Body of pancreas (tissue), 4 donors: ENCODE data around the gene MAP3K4. TPM values are rescaled to one million over a fixed set of nuclear protein-coding genes. Genes with fewer than 3 reads are reported as not detected.

Experiments
- ATAC-seq: fragments of 150-250 bp; one replicate; pipeline ENCODE4 v1.9.1; 2016
- DNase-seq, 4 donors: peaks; one replicate each; pipeline ENCODE4 v3.0.0-alpha.2; 2019
- H3K27ac ChIP-seq, 4 donors: fragments of 200-600 bp; sonication (generic); 1 replicate in 3 of 4; 2 replicates in 1 of 4; pipeline versions ENCODE4 v1.5.1 to v1.6.1; 2016 to 2019; ENCODE audit warnings: mild to moderate bottlenecking in 1 of 4, mixed read lengths in 1 of 4, moderate library complexity in 1 of 4
- H3K27me3 ChIP-seq, 2 donors: fragments of 200-600 bp; sonication (generic); one replicate each; pipeline ENCODE4 v1.6.0; 2016; ENCODE audit warnings: mild to moderate bottlenecking in 1 of 2
- H3K36me3 ChIP-seq, 2 donors: fragments of 200-600 bp; sonication (generic); replicated peaks in 1 of 2; 2 replicates each; pipeline ENCODE4 v1.5.1; 2016; ENCODE audit warnings: low read depth in 2 of 2; ENCODE audit not compliant: insufficient read depth in 1 of 2
- H3K4me1 ChIP-seq: fragments of 200-600 bp; sonication (generic); one replicate; pipeline ENCODE4 v1.6.0; 2016
- H3K4me3 ChIP-seq, 2 donors: fragments of 200-600 bp; sonication (generic); 1 replicate in 1 of 2; 2 replicates in 1 of 2; pipeline ENCODE4 v1.5.1; 2016 to 2019
- H3K9me3 ChIP-seq, 3 donors: fragments of 200-600 bp; sonication (generic); 1 replicate in 2 of 3; 2 replicates in 1 of 3; pipeline ENCODE4 v1.5.1; 2016
- POLR2A ChIP-seq, 3 donors: fragments of 450-650 bp; IDR thresholded peaks; one replicate each; pipeline ENCODE4 v1.6.1; 2016; ENCODE audit warnings: antibody characterized with exemption in 3 of 3, mild to moderate bottlenecking in 2 of 3
- WGBS, 2 donors: methylation state at CpG; one replicate each; pipeline ENCODE4 v1.1.5; 2017; 5-methylcytosine and 5-hydroxymethylcytosine counted together
- intact Hi-C: fragments of 100-400 bp; cut with DNase I; formaldehyde crosslinking; loops from one replicate; pipeline ENCODE4 v1.15.1; 2023
- total RNA-seq, 2 donors: library from RNA; depleted of rRNA; stranded (reverse); fragments of >200 nt; gene quantifications; one replicate each; pipeline ENCODE4 v1.1.0, GENCODE V29; 2016
- TF ChIP-seq, protein P1 (sequence below), 7 experiments: fragments of 450-650 bp in 4 of 7; fragments of 200-600 bp in 3 of 7; sonication (generic) in 3 of 7; IDR thresholded peaks; one replicate each; pipeline ENCODE4 v1.5.1; 2016 to 2019; ENCODE audit warnings: antibody characterized with exemption in 7 of 7

The MAP3K4 gene, protein sequence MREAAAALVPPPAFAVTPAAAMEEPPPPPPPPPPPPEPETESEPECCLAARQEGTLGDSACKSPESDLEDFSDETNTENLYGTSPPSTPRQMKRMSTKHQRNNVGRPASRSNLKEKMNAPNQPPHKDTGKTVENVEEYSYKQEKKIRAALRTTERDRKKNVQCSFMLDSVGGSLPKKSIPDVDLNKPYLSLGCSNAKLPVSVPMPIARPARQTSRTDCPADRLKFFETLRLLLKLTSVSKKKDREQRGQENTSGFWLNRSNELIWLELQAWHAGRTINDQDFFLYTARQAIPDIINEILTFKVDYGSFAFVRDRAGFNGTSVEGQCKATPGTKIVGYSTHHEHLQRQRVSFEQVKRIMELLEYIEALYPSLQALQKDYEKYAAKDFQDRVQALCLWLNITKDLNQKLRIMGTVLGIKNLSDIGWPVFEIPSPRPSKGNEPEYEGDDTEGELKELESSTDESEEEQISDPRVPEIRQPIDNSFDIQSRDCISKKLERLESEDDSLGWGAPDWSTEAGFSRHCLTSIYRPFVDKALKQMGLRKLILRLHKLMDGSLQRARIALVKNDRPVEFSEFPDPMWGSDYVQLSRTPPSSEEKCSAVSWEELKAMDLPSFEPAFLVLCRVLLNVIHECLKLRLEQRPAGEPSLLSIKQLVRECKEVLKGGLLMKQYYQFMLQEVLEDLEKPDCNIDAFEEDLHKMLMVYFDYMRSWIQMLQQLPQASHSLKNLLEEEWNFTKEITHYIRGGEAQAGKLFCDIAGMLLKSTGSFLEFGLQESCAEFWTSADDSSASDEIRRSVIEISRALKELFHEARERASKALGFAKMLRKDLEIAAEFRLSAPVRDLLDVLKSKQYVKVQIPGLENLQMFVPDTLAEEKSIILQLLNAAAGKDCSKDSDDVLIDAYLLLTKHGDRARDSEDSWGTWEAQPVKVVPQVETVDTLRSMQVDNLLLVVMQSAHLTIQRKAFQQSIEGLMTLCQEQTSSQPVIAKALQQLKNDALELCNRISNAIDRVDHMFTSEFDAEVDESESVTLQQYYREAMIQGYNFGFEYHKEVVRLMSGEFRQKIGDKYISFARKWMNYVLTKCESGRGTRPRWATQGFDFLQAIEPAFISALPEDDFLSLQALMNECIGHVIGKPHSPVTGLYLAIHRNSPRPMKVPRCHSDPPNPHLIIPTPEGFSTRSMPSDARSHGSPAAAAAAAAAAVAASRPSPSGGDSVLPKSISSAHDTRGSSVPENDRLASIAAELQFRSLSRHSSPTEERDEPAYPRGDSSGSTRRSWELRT (N-terminal part only)
- 10 to 100 TPM; 20.1 to 31.4 TPM for total RNA-seq

DNA sequence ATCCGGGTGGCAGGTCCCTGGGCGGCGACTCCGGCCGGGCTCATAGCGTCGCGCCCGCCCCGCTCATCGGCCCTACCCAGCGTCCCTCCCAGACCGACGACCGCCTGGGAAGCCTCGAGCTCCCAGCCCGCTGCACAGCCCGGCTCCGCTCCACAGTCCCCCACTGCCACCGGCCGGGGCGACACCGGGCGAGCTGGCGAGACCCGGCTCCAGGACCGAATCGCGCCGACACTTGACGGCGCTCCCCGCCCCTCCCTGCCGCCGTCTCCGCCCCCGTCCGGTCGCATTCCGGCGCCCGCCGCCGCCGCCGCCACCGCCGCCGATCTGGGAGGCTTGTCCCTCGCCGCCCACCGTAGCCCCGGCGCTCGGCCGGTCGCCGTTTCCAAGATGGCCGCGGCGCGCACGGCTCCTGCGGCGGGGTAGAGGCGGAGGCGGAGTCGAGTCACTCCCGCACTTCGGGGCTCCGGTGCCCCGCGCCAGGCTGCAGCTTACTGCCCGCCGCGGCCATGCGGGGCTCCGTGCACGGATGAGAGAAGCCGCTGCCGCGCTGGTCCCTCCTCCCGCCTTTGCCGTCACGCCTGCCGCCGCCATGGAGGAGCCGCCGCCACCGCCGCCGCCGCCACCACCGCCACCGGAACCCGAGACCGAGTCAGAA is at the start of gene MAP3K4:
TSS of gene MAP3K4 (plus strand) at position 364 of the 655 bp plus-strand sequence. CDS start at position 527, 163 bp downstream.
- TF ChIP-seq, protein P1, sequence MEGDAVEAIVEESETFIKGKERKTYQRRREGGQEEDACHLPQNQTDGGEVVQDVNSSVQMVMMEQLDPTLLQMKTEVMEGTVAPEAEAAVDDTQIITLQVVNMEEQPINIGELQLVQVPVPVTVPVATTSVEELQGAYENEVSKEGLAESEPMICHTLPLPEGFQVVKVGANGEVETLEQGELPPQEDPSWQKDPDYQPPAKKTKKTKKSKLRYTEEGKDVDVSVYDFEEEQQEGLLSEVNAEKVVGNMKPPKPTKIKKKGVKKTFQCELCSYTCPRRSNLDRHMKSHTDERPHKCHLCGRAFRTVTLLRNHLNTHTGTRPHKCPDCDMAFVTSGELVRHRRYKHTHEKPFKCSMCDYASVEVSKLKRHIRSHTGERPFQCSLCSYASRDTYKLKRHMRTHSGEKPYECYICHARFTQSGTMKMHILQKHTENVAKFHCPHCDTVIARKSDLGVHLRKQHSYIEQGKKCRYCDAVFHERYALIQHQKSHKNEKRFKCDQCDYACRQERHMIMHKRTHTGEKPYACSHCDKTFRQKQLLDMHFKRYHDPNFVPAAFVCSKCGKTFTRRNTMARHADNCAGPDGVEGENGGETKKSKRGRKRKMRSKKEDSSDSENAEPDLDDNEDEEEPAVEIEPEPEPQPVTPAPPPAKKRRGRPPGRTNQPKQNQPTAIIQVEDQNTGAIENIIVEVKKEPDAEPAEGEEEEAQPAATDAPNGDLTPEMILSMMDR (IDR thresholded peaks at IDR 0.05), result peak in 1 of 7 experiments; percentile 19
- TF ChIP-seq POLR2A (IDR thresholded peaks at IDR 0.05), result peak; percentile 67 to 76 (median 74)
- WGBS, 2 donors, result 0% methylated on average over 3 to 78 of the region's 97 CpGs
- Histone ChIP-seq H3K9me3 (no peaks in the 10 kb centered on the region), H3K4me3 (peak within 1 kb of the TSS; percentile 95 to 99), H3K27me3 (no peaks in the 10 kb centered on the region), H3K27ac (peak within 1 kb of the TSS; percentile 79 to 97 (median 90)), H3K36me3 (no peaks in the 10 kb centered on the region), H3K4me1 (peaks cover 22% of the 10 kb centered on the region)
- intact Hi-C loops, result no loop called here
- peak; percentile 94 for ATAC-seq
- peak; percentile 79 to 84 (median 82) for DNase-seq

DNA sequence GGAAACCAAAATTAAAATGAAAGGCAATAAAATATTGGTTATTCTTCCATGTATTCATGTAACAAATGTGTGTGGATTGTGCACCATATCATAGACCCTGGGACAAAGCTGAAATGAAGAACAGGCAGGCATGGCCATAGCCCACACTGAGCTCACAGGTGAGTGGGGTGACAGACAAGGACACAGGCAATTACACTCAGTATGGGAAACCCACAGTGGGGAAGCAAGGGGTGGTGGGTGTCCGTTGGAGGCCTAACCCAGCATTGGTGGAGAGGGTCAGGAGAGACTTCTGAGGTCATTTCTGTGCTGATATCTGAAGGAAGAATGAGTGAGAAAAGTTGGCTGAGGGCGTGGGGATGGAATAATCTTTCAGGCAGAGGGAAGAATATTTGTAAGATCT is 47.6 kb upstream of the MAP3K4 start:
- ATAC-seq (no peak), DNase-seq (no peak)
- no peaks in the 10 kb centered on the region for H3K36me3 ChIP-seq
- intact Hi-C loops, result no loop called here
- TF ChIP-seq POLR2A (IDR thresholded peaks at IDR 0.05), result no peak
- TF ChIP-seq, protein P1 (IDR thresholded peaks at IDR 0.05), result no peak
- H3K27me3 ChIP-seq, result no peaks in the 10 kb centered on the region
- no peak overlapping the region for H3K27ac ChIP-seq
- H3K4me3 ChIP-seq, result no peak overlapping the region
- 64 to 77% methylated on average over 2 of the region's 2 CpGs for WGBS, 2 donors
- H3K4me1 ChIP-seq, result no peaks in the 10 kb centered on the region
- no peaks in the 10 kb centered on the region for H3K9me3 ChIP-seq

DNA sequence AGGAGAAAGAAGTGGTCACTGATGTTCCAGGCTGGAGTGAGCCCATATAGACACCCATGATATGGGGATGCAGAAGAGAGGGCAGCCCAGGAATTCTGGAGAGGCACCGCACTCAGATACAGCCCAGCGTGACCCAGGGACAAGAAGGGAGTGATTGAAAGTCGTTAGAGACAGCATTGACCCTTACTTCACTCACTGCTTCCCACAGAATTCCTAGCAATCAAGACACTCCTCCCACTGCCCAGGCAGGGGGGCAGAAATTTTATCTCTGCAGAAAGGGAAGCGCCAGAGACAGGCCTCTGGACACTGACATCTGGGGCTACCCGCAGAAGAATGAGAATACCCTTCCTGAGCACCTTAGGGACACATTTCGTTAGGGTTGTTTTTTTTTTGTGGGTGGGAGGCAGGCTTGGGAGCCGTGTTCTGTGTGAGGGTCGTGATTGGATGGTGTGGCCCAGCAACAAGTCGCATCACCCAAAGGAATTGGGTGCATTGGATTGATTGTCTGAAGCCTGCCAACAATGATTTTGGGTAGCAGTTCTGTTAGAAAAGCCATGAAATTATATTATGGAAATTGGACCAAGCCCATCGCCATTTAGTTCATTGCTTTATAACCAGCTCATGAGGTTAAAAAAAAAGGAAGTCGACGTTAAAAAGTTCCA is 45.9 kb upstream of the MAP3K4 start:
- DNase-seq (no peak), ATAC-seq (no peak)
- Histone ChIP-seq H3K27me3 (no peaks in the 10 kb centered on the region), H3K36me3 (no peaks in the 10 kb centered on the region), H3K4me3 (no peak overlapping the region), H3K9me3 (no peaks in the 10 kb centered on the region), H3K4me1 (peaks cover 9% of the 10 kb centered on the region), H3K27ac (no peak overlapping the region)
- intact Hi-C loops, result no loop called here
- TF ChIP-seq, protein P1 (IDR thresholded peaks at IDR 0.05), result no peak
- TF ChIP-seq POLR2A (IDR thresholded peaks at IDR 0.05), result no peak
- 71 to 84% methylated on average over 12 of the region's 12 CpGs for WGBS, 2 donors

DNA sequence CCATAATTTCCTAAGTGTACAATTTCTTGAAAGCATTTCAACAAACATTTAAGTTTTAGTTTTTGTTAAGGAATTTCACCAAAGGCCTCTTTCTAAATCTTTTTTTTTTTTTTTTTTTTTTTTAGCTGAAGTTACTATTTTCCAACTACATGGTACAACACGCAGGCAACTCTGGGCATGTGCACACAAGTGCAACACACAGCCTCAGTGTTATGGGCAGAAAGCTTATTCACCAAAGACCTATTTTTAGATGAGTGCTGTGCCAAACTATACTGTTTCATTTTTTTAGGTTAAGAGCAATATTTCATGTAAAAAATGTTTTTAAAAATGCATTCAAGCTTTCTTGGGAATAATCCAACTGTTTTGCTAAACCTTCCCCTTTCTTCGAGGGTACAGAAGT is 42.0 kb upstream of the MAP3K4 start:
- Histone ChIP-seq H3K4me3 (no peak overlapping the region), H3K27me3 (no peaks in the 10 kb centered on the region), H3K9me3 (no peaks in the 10 kb centered on the region), H3K27ac (peak overlapping the region in 2 of 4 donors; percentile 42 to 61), H3K36me3 (no peaks in the 10 kb centered on the region), H3K4me1 (peaks cover 9% of the 10 kb centered on the region)
- intact Hi-C loops, result no loop called here
- TF ChIP-seq POLR2A (IDR thresholded peaks at IDR 0.05), result no peak
- TF ChIP-seq, protein P1 (IDR thresholded peaks at IDR 0.05), result no peak
- no peak for ATAC-seq
- 68% methylated on average over 2 of the region's 2 CpGs for WGBS, 2 donors
- DNase-seq, result no peak
